OCI-LY3 (cell line): ENCODE measurements around the gene PCNX3.

ENCODE experiments used
- EZH2phosphoT487 ChIP-seq: fragments of 200-600 bp; shearing (Covaris generic); IDR thresholded peaks from 2 replicates; pipeline ENCODE4 v1.6.1; 2018; ENCODE audit warnings: antibody characterized with exemption, mixed run types, low read depth
- TF ChIP-seq, protein P1 (sequence below): fragments of 200-600, 300-600 bp; sonication (generic); IDR thresholded peaks from 2 replicates; pipeline ENCODE4 v1.5.1; 2014; ENCODE audit warnings: antibody characterized with exemption, low read length, low read depth

DNA sequence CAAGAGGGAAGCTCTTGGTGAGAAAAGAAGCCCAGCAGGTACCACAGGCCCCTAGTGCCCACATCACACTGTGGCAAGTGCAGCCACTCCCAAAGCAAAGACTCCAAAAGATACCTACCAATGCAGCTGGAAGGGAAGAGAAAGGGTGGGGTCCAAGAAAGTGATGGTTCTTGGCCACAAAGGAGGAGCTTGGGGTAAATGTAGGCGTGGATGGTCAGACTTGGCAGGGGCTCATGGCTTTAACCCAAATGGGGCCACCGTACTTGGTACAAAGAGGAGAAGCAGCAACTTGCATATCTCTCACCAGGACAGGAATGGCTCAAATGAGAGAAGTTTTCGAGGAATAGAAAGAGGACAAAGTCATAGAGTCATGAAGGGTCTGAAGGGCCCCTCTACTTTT, 6.3 kb upstream of the PCNX3 start:
- TF ChIP-seq, protein P1, sequence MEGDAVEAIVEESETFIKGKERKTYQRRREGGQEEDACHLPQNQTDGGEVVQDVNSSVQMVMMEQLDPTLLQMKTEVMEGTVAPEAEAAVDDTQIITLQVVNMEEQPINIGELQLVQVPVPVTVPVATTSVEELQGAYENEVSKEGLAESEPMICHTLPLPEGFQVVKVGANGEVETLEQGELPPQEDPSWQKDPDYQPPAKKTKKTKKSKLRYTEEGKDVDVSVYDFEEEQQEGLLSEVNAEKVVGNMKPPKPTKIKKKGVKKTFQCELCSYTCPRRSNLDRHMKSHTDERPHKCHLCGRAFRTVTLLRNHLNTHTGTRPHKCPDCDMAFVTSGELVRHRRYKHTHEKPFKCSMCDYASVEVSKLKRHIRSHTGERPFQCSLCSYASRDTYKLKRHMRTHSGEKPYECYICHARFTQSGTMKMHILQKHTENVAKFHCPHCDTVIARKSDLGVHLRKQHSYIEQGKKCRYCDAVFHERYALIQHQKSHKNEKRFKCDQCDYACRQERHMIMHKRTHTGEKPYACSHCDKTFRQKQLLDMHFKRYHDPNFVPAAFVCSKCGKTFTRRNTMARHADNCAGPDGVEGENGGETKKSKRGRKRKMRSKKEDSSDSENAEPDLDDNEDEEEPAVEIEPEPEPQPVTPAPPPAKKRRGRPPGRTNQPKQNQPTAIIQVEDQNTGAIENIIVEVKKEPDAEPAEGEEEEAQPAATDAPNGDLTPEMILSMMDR = no peak
- TF ChIP-seq EZH2phosphoT487 = no peak
